HEK293T (cell line): ENCODE results near the gene ATG2A.

Source experiments
- LEF1 ChIP-seq: fragments of 450-650 bp; IDR thresholded peaks from 2 replicates; pipeline ENCODE4 v1.6.1; 2017; ENCODE audit warnings: mild to moderate bottlenecking, borderline replicate concordance
- SP1 ChIP-seq: fragments of 450-650 bp; IDR thresholded peaks from 2 replicates; pipeline ENCODE4 v1.6.1; 2017
- SUZ12 ChIP-seq: fragments of 450-650 bp; IDR thresholded peaks from 2 replicates; pipeline ENCODE4 v1.6.1; 2016; ENCODE audit warnings: mild to moderate bottlenecking
- TARDBP ChIP-seq: fragments of 450-650 bp; IDR thresholded peaks from 2 replicates; pipeline ENCODE4 v1.6.1; 2016
- ZNF384 ChIP-seq: fragments of 450-650 bp; IDR thresholded peaks from 2 replicates; pipeline ENCODE4 v1.6.1; 2016

GRCh38 chr11:64879244-64879900 is 37.6 kb downstream of the ATG2A start:
- no peak for TF ChIP-seq SP1
- no peak for TF ChIP-seq ZNF384
- no peak for TF ChIP-seq SUZ12
- no peak for TF ChIP-seq LEF1
- no peak for TF ChIP-seq TARDBP
